Caki2 (cell line): ENCODE results near the gene APH1B. TPM values are rescaled to one million over a fixed set of nuclear protein-coding genes. Genes with fewer than 3 reads are reported as not detected.

Experiments
- DNase-seq: peaks from one replicate; pipeline ENCODE4 v3.0.0-alpha.2; 2015; ENCODE audit warnings: low read depth
- in situ Hi-C: cut with HindIII; loops from 2 replicates; pipeline ENCODE4 v1.10.0; 2016; ENCODE audit warnings: low sequenced_read_pairs, low pct_unique_long_range_greater_than_20kb, mixed read lengths
- total RNA-seq: library from RNA; depleted of rRNA; stranded (reverse); fragments of >200 nt; shearing (Covaris generic); gene quantifications from 2 replicates; pipeline ENCODE4 v1.2.3, GENCODE V29; 2014; ENCODE audit warnings: low replicate concordance; rRNA removed

Gene APH1B
- total RNA-seq, 1 experiment from 2014 or later = 5.1 TPM

- in situ Hi-C loops = no loop called here
- DNase-seq = no peak
Measured at GRCh38 chr15:63358241-63359029, 81.0 kb downstream of the APH1B start.

Other genes with a start within 250 kb of the APH1B start
- gene TPM1, start 234.9 kb upstream of the APH1B start, total RNA-seq = 681 and 770 TPM in 2 replicates
- gene LACTB, start 155.7 kb upstream of the APH1B start, total RNA-seq = 10.1 and 20.2 TPM in 2 replicates
- gene RPS27L, start 120.1 kb upstream of the APH1B start, total RNA-seq = 227 and 360 TPM in 2 replicates
- gene RAB8B, start 88.0 kb upstream of the APH1B start, total RNA-seq = 8.0 and 10.4 TPM in 2 replicates
- 194 and 272 TPM in 2 replicates for gene CA12, start 104.2 kb downstream of the APH1B start, total RNA-seq
- 41.2 and 53.3 TPM in 2 replicates for gene USP3, start 227.0 kb downstream of the APH1B start, total RNA-seq